GM21515 (cell line): ENCODE measurements around the gene PRR15L.
"Not testable (repeated sequence)": the region's sequence is repeated elsewhere in the genome, so short reads cannot be mapped to it uniquely, and the experiment has no call there.

Experiments
- ATAC-seq: cut with Tn5 transposase; IDR thresholded peaks from one replicate; pipeline ENCODE4 v1.9.1; 2021; ENCODE audit not compliant: unreplicated experiment

The PRR15L gene, protein sequence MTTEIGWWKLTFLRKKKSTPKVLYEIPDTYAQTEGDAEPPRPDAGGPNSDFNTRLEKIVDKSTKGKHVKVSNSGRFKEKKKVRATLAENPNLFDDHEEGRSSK

GRCh38 chr17:47957591-47958490 is at the start of gene PRR15L:
TSS of gene PRR15L (minus strand) at chr17:47957883. CDS start at chr17:47953234, 4,649 bp downstream.
- no peak for ATAC-seq

GRCh38 chr17:48006936-48007709 is 49.4 kb upstream of the PRR15L start:
- ATAC-seq = no peak

DNA sequence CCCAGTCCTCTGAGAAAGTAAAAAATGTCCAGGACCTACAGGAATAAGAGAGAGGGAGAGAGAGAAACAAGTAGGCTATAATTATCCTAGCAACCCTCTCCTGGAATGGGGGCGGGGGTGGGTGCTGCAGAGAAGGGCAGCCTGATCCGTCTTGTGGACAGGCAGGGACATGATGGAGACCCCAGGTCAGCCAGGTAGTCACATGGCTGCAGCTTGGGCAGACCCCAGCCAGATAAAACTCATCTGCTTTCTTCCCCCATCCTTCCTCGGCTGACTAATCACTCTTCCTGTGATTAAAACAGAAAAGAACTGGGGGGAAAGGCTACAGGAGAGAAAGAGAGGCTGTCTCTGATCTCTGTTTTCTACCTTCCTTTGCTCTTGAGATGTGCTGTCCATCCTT is 47.3 kb upstream of the PRR15L start:
- ATAC-seq = no peak

DNA sequence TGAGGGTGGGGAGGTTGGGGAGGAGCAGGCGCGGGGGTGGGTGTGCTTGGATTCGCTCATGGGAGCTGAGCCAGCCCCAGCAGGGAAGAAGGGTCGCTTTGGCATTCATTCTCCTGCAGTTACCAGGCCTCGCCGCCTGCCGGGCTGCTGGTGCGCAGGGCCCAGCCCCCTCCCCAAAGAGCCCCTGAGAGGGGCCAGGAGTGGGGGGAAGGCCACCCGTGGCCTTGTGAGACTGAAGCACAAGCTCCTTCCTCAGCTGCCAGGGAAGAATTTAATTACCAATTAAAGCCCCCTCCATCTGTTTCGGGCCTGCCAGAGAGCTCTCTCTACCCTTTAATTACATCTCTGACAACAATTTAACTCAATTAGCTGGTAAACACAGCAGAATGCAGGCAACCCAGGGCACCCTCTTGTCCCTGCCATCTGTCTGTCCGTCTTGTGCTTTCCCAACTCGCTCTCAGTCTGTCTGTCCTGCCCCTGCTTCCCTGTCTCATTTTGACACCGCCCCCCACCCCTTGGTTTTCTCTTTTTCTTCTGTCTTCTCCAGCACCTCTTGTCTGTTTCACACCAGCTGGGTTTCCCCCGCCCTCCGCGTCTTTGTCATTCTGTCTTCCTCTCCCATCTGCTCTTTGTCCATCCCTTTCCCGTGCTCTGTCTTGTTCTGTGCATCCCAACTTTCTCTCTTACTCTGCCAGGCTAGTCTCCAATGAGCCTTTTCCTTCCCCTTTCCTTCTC is 45.9 kb upstream of the PRR15L start:
- no peak for ATAC-seq

DNA sequence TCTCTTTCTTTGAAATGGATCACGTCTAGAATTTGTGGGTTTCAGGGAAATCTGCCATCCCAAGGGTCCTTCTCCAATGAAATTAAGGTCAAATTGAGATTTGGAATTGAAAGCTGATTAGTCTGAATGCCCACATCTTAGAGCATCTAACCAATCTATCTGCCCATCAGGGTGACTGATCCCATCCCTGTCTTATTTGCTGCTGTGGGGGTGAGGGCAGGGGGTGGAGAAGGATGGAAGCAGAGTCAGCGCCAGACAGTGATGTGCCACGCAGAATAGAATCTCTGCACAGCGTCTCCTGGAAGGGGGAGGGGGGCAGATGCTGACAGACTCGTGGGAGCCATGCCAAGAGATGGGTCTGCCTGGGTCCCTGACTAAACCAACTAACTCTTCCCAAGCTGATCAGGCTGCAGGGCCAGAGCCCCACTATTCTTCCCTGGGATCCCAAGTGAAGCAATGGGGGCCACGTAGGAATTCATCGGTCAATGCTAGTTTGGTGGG is 45.3 kb upstream of the PRR15L start:
- no peak for ATAC-seq

GRCh38 chr17:48002266-48002915 is 44.7 kb upstream of the PRR15L start:
- ATAC-seq = no peak

DNA sequence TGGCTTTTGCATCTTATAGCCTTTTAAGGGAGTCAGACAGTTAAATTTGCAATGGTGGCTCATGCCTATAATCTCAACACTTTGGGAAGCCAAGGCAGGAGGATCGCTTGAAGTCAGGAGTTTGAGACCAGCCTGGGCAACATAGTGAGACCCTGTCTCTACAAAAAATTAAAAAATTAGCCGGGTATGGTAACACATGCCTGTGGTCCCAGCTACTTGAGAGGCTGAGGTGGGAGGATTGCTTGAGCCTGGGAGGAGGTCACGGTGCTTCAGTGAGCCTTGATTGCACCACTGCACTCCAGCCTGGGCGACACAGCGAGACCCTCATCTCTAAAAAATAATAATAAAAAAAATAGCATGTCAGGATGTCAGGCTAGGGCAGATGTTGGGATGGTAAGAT is 44.0 kb upstream of the PRR15L start:
- not testable (repeated sequence) for ATAC-seq

GRCh38 chr17:48001197-48001596 is 43.5 kb upstream of the PRR15L start:
- no peak for ATAC-seq

GRCh38 chr17:47999582-47999981 is 41.9 kb upstream of the PRR15L start:
- no peak for ATAC-seq

DNA sequence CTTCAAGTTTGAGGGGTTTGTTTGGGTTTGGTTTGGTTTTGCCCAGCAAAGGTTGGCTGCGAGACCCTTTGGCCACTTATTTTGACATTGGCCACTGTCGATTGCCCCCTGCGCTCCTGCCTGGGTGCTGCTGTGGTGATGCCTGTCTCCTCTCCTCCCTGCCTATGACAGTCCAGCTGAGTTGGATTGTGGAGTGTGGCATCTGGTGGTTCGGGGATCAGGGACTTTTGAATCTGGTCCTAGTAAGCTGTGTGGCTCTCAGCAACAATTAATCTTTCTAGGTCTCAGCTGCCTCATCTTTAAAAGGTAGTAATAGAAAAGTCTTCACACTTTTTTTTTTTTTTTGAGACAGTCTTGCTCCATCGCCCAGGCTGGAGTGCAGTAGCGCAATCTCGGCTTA is 40.4 kb upstream of the PRR15L start:
- ATAC-seq = no peak

GRCh38 chr17:47997586-47997985 is 39.9 kb upstream of the PRR15L start:
- ATAC-seq = no peak

GRCh38 chr17:47996201-47996600 is 38.5 kb upstream of the PRR15L start:
- ATAC-seq = no peak

DNA sequence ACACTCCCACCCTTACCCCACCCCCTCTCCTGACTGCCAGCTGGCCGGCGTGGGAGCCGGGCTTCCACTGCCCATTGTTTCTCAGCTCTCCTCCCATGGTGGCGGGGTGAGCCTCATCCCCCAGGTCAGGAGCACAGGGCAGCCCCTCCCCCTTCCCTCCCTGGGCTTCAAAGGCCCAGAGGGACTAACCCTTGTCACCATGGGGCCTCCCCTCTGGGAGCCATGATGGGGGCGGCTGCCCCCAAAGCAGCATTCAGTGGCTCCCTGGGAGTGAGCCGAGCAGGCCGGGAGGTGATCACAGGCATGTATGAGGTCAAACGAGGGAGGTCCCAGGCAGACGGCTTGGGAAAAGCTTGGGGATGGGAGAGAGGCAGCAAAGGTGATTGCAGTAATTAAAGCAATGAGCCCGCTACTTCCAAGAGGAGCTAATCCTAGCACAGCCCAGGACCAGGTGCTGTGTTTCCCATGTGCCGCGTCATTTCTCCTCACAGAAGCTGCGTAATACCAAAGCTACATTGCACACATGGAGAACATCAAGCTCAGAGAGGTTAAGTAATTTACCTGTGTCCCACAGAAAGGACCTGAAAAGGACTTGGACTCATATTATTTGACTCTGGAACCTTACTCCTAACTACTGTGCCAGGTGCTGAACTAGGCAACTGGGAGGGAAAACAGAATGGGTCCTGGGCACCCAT is 37.7 kb upstream of the PRR15L start:
- no peak for ATAC-seq

DNA sequence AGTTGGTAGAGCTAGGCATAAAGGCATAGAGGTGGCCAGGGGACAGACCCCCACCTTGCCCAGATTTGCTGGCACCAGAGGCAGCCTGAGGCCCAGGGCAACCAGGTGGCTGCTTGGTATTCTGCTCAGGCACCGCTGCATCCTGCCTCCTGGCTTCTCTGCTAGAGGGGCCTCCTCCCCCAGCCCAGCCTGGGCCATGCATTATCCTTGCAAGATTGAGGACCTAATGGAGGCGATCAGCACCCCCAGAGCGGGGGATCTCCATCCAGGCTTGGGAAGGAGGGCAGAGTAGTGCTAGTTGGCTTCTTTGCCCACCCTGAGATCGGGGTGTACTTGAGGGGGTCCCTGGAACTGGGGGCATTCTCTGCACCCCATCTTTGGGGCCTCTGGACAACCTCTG is 37.0 kb upstream of the PRR15L start:
- no peak for ATAC-seq

DNA sequence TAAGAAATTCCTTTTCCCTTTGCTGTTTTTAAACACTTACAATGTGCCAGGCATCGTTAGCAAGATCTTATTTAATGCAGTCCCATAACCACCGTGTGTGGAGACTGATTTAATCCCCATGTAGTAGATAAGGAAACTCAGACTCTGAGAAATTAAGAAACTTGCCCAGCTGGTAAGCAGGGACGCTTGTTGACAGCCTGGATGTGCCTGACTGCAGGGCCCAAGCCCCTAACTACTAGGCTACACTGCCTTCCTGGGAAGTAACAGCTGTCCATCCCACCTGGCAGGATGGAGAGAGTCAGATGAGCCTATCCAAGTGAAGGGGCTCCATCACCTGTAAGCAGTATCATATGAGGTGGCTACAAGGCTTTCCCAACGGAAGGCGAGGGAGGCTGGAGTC is 36.3 kb upstream of the PRR15L start:
- ATAC-seq = no peak

- no peak for ATAC-seq
Observed at GRCh38 chr17:47993031-47993564, 35.4 kb upstream of the PRR15L start.

GRCh38 chr17:47992216-47992615 is 34.5 kb upstream of the PRR15L start:
- no peak for ATAC-seq

GRCh38 chr17:47990962-47991731 is 33.5 kb upstream of the PRR15L start:
- ATAC-seq = no peak

GRCh38 chr17:47989700-47990099 is 32.0 kb upstream of the PRR15L start:
- ATAC-seq = no peak
